ENCODE data around the gene VWA8. TPM values are rescaled to one million over a fixed set of nuclear protein-coding genes. Genes with fewer than 3 reads are reported as not detected.

The VWA8 gene
- total RNA-seq, 1 donor from 2014 or later: 9.8 TPM

DNA sequence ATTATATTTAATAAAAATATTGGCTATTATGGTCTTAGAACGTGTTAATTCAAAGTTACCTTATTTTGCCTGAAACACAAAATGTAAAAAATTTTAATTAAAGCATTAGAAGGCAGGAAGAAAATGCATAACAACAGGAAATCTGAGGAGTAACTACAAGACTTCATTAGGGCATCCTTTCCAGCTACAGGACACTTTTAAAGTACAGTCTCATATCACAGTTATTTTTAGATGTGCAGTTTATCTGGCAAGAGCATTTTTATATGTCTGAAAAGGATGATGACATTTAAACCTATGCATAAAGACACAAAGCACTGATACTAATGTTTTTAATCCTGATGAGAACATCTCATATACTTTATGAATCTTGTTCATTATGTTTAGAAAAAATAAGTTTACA, 247.5 kb downstream of the VWA8 start:
- H3K4me3 ChIP-seq (ENCODE audit: low read depth, low read length): no peak overlapping the region
- TF ChIP-seq, protein P1, sequence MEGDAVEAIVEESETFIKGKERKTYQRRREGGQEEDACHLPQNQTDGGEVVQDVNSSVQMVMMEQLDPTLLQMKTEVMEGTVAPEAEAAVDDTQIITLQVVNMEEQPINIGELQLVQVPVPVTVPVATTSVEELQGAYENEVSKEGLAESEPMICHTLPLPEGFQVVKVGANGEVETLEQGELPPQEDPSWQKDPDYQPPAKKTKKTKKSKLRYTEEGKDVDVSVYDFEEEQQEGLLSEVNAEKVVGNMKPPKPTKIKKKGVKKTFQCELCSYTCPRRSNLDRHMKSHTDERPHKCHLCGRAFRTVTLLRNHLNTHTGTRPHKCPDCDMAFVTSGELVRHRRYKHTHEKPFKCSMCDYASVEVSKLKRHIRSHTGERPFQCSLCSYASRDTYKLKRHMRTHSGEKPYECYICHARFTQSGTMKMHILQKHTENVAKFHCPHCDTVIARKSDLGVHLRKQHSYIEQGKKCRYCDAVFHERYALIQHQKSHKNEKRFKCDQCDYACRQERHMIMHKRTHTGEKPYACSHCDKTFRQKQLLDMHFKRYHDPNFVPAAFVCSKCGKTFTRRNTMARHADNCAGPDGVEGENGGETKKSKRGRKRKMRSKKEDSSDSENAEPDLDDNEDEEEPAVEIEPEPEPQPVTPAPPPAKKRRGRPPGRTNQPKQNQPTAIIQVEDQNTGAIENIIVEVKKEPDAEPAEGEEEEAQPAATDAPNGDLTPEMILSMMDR (conservative IDR thresholded peaks at IDR 0.05; ENCODE audit: low read depth, low read length): no peak

GRCh38 chr13:41710771-41711170, 250.1 kb downstream of the VWA8 start:
- TF ChIP-seq, protein P1 (conservative IDR thresholded peaks at IDR 0.05; ENCODE audit: low read depth, low read length): no peak
- no peak overlapping the region for H3K4me3 ChIP-seq (ENCODE audit: low read depth, low read length)
- no peak for DNase-seq (ENCODE audit: low read depth)

More for the DNA sequence above, 247.5 kb downstream of the VWA8 start:
- no peak for DNase-seq (ENCODE audit: low read depth)

DNA sequence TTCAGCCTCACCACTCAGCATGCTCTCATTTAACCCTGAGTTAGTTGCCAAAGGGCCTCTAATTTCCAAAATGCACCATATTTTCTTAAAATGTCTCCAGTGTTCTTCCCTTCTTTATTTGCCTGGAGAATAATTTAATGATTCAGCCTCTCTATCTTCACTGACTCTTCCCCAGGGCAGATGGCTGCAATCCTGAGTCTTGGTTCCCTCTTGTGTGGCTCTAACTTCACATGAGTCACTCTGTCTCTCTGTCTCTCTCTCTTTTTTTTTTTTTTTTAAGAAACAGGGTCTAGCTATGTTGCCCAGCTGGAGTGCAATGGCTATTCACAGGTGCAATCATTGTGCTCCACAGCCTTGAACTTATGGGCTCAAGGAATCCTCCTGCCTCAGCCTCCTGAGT, 251.4 kb downstream of the VWA8 start:
- no peak for DNase-seq (ENCODE audit: low read depth)
- H3K4me3 ChIP-seq (ENCODE audit: low read depth, low read length): no peak overlapping the region
- TF ChIP-seq, protein P1 (conservative IDR thresholded peaks at IDR 0.05; ENCODE audit: low read depth, low read length): no peak

GRCh38 chr13:41708713-41709112, 252.2 kb downstream of the VWA8 start:
- no peak for DNase-seq (ENCODE audit: low read depth)
- TF ChIP-seq, protein P1 (conservative IDR thresholded peaks at IDR 0.05; ENCODE audit: low read depth, low read length): no peak
- H3K4me3 ChIP-seq (ENCODE audit: low read depth, low read length): no peak overlapping the region

- DNase-seq (ENCODE audit: low read depth): no peak
- no peak overlapping the region for H3K4me3 ChIP-seq (ENCODE audit: low read depth, low read length)
- TF ChIP-seq, protein P1 (conservative IDR thresholded peaks at IDR 0.05; ENCODE audit: low read depth, low read length): no peak
These were observed 253.6 kb downstream of the VWA8 start for GRCh38 chr13:41707194-41707821.

- TF ChIP-seq, protein P1 (conservative IDR thresholded peaks at IDR 0.05; ENCODE audit: low read depth, low read length): no peak
- DNase-seq (ENCODE audit: low read depth): no peak
- H3K4me3 ChIP-seq (ENCODE audit: low read depth, low read length): no peak overlapping the region
These were observed 254.8 kb downstream of the VWA8 start for GRCh38 chr13:41706152-41706551.

DNA sequence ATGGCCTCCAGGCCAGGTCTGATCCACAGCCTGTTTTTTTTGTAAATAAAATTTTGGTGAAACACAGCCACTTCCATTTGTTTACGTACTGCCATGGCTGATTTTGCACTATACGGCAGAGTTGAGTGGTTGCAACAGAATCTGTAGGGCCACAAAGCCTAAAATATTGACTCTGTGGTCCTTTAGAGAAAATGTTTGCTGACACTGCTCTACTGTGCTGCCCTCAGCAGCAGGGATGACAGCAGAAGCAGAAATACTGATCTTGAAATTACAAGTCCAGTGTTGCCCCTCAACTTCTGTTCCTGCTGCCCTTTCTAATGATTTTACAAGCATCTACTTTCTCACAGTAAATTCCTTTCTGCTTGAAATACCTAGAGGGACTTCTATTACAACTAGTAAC, 258.4 kb downstream of the VWA8 start:
- H3K4me3 ChIP-seq (ENCODE audit: low read depth, low read length): no peak overlapping the region
- DNase-seq (ENCODE audit: low read depth): no peak

More for the DNA sequence above, 258.4 kb downstream of the VWA8 start:
- TF ChIP-seq, protein P1 (conservative IDR thresholded peaks at IDR 0.05; ENCODE audit: low read depth, low read length): no peak
